Measurements from ENCODE around the gene HDLBP.

- TF ChIP-seq POLR2AphosphoS5 (IDR thresholded peaks at IDR 0.05; ENCODE audit: low read depth) (no peak), CTCF (IDR thresholded peaks at IDR 0.05; ENCODE audit: insufficient read depth, low read length) (no peak)
These were observed 8.4 kb downstream of the HDLBP start for GRCh38 chr2:241307055-241307454.

Data from HL-60 (cell line).